CD4-positive, alpha-beta memory T cell (primary cell): ENCODE measurements around the gene NDUFB1. TPM values are rescaled to one million over a fixed set of nuclear protein-coding genes. Genes with fewer than 3 reads are reported as not detected.

Experiments
- CTCF ChIA-PET: fragments of 350-600 bp; sonication (Branson Sonifier 250); formaldehyde crosslinking; loops from one replicate; lab custom pipeline; 2021; ENCODE audit warnings: inconsistent platforms; ENCODE audit not compliant: partially characterized antibody; lab: Charles Lee
- POLR2A ChIA-PET: fragments of 350-600 bp; sonication (Branson Sonifier 250); formaldehyde crosslinking; loops from one replicate; lab custom pipeline; 2021; ENCODE audit not compliant: partially characterized antibody; lab: Charles Lee
- DNase-seq, 5 donors: peaks; one replicate each; pipeline versions ENCODE4 v3.0.0 to v3.0.0-alpha.2; 2020 to 2022; ENCODE audit warnings: mixed read lengths in 1 of 5
- H3K27ac ChIP-seq: one replicate; pipeline ENCODE4 v1.7.0; 2013; ENCODE audit warnings: low read depth, low read length
- H3K27me3 ChIP-seq: 2 replicates; pipeline ENCODE4 v1.7.0; 2013; ENCODE audit warnings: mild to moderate bottlenecking, low read length, moderate library complexity; ENCODE audit not compliant: insufficient read depth
- H3K36me3 ChIP-seq: 2 replicates; pipeline ENCODE4 v1.7.0; 2013; ENCODE audit warnings: mild to moderate bottlenecking, low read length, moderate library complexity; ENCODE audit not compliant: insufficient read depth
- H3K4me1 ChIP-seq: 2 replicates; pipeline ENCODE4 v1.7.0; 2013; ENCODE audit warnings: mild to moderate bottlenecking, low read length, moderate library complexity; ENCODE audit not compliant: insufficient read depth
- H3K4me3 ChIP-seq, 2 donors: one replicate each; pipeline ENCODE4 v1.7.0; 2013; ENCODE audit warnings: low read length in 2 of 2, mild to moderate bottlenecking in 1 of 2
- H3K9me3 ChIP-seq, 2 donors: one replicate each; pipeline ENCODE4 v1.7.0; 2013; ENCODE audit warnings: low read length in 2 of 2, control low read depth in 1 of 2; ENCODE audit not compliant: control insufficient read depth in 1 of 2
- H3K27ac Mint-ChIP-seq, 7 donors: one replicate each; pipeline ENCODE4 v1.8.0; 2020 to 2021; ENCODE audit warnings: mixed read lengths in 7 of 7, mild to moderate bottlenecking in 6 of 7, inconsistent platforms in 3 of 7, moderate library complexity in 3 of 7
- H3K27me3 Mint-ChIP-seq, 2 donors: one replicate each; pipeline ENCODE4 v1.8.0; 2020 to 2021; ENCODE audit warnings: mixed read lengths in 2 of 2
- H3K36me3 Mint-ChIP-seq, 2 donors: one replicate each; pipeline ENCODE4 v1.8.0; 2020 to 2021; ENCODE audit warnings: mixed read lengths in 2 of 2, inconsistent platforms in 1 of 2, mild to moderate bottlenecking in 1 of 2
- H3K4me1 Mint-ChIP-seq, 4 donors: one replicate each; pipeline ENCODE4 v1.8.0; 2020 to 2021; ENCODE audit warnings: mixed read lengths in 4 of 4, mild to moderate bottlenecking in 1 of 4
- H3K4me3 Mint-ChIP-seq, 8 donors: one replicate each; pipeline ENCODE4 v1.8.0; 2020 to 2021; ENCODE audit warnings: mixed read lengths in 8 of 8, mild to moderate bottlenecking in 7 of 8, moderate library complexity in 6 of 8, inconsistent platforms in 3 of 8
- H3K9me3 Mint-ChIP-seq, 8 donors: one replicate each; pipeline ENCODE4 v1.8.0; 2020 to 2021; ENCODE audit warnings: mixed read lengths in 8 of 8, mild to moderate bottlenecking in 5 of 8, inconsistent platforms in 3 of 8, moderate library complexity in 1 of 8
- intact Hi-C: fragments of 100-400 bp; cut with micrococcal nuclease; formaldehyde crosslinking; loops from one replicate; pipeline ENCODE4 v1.15.1; 2023
- polyA plus RNA-seq, 2 donors: library from polyadenylated mRNA; unstranded; fragments of 300-500 nt; fragmentation: Illumina TruSeq; gene quantifications; one replicate each; pipeline ENCODE4 v1.2.3, GENCODE V29; 2021
- total RNA-seq, 2 experiments: library from RNA; stranded (reverse); gene quantifications; one replicate each; pipeline ENCODE4 v1.2.3, GENCODE V29; 2021

The NDUFB1 gene
- total and polyA plus RNA-seq, 4 experiments from 2014 or later: 94.6 to 310 (median 194) TPM

GRCh38 chr14:92144708-92145107, 23.2 kb upstream of the NDUFB1 start:
- intact Hi-C loops: no loop called here
- Mint-ChIP-seq H3K4me1 (peaks cover 12 to 15% (median 14%) of the 10 kb centered on the region in 4 donors), H3K9me3 (no peaks in the 10 kb centered on the region), H3K4me3 (no peak overlapping the region), H3K27ac (peak overlapping the region in 1 of 7 donors; percentile 4), H3K27me3 (no peaks in the 10 kb centered on the region), H3K36me3 (peaks cover 51 to 66% of the 10 kb centered on the region in 2 donors)
- ChIA-PET POLR2A (interaction anchor here (1.1 kb wide), 1 partner anchor 23 kb away, joined by 4 read pairs; the partner anchor contains the start of genes CPSF2 and NDUFB1), CTCF (interaction anchor here (1.8 kb wide), 1 partner anchor 38 kb away, joined by 5 read pairs; the partner anchor contains the start of gene ATXN3)
- H3K9me3 ChIP-seq: no peaks in the 10 kb centered on the region
- no peaks in the 10 kb centered on the region for H3K27me3 ChIP-seq
- no peak overlapping the region for H3K27ac ChIP-seq
- peaks cover 52% of the 10 kb centered on the region for H3K36me3 ChIP-seq
- H3K4me3 ChIP-seq: no peak overlapping the region
- DNase-seq: no peak
- no peaks in the 10 kb centered on the region for H3K4me1 ChIP-seq

- Histone ChIP-seq H3K9me3 (no peaks in the 10 kb centered on the region), H3K4me3 (no peak overlapping the region), H3K27ac (no peak overlapping the region), H3K36me3 (peaks cover 49% of the 10 kb centered on the region), H3K27me3 (no peaks in the 10 kb centered on the region), H3K4me1 (no peaks in the 10 kb centered on the region)
- Mint-ChIP-seq H3K36me3 (peaks cover 46 to 61% of the 10 kb centered on the region in 2 donors), H3K4me3 (no peak overlapping the region), H3K27me3 (no peaks in the 10 kb centered on the region), H3K4me1 (peaks cover 12 to 15% (median 14%) of the 10 kb centered on the region in 4 donors), H3K27ac (peak overlapping the region in 2 of 7 donors; percentile 9 to 55), H3K9me3 (no peaks in the 10 kb centered on the region)
- no peak for DNase-seq
- intact Hi-C loops: no loop called here
- ChIA-PET CTCF (interaction anchor here (1.8 kb wide), 1 partner anchor 37 kb away, joined by 5 read pairs; the partner anchor contains the start of gene ATXN3), POLR2A (no interaction called here)
These were observed 22.5 kb upstream of the NDUFB1 start for GRCh38 chr14:92143962-92144361.

GRCh38 chr14:92143309-92143708, 21.8 kb upstream of the NDUFB1 start:
- POLR2A ChIA-PET: no interaction called here
- peaks cover 12 to 15% (median 13%) of the 10 kb centered on the region in 4 donors for H3K4me1 Mint-ChIP-seq
- H3K4me3 ChIP-seq: no peak overlapping the region
- H3K27me3 ChIP-seq: no peaks in the 10 kb centered on the region
- no peaks in the 10 kb centered on the region for H3K9me3 ChIP-seq
- H3K4me1 ChIP-seq: no peaks in the 10 kb centered on the region
- peaks cover 53% of the 10 kb centered on the region for H3K36me3 ChIP-seq
- H3K9me3 Mint-ChIP-seq: no peaks in the 10 kb centered on the region
- no peak overlapping the region for H3K4me3 Mint-ChIP-seq
- intact Hi-C loops: no loop called here
- H3K27ac Mint-ChIP-seq: no peak overlapping the region
- no peak overlapping the region for H3K27ac ChIP-seq
- no peaks in the 10 kb centered on the region for H3K27me3 Mint-ChIP-seq
- peaks cover 45 to 63% of the 10 kb centered on the region in 2 donors for H3K36me3 Mint-ChIP-seq
- CTCF ChIA-PET: no interaction called here
- DNase-seq: no peak

GRCh38 chr14:92135269-92135668, 13.8 kb upstream of the NDUFB1 start:
- Mint-ChIP-seq H3K36me3 (peaks cover 43 to 60% of the 10 kb centered on the region in 2 donors), H3K9me3 (no peaks in the 10 kb centered on the region), H3K27me3 (no peaks in the 10 kb centered on the region), H3K4me1 (peaks cover under 1 to 2% (median 1%) of the 10 kb centered on the region in 4 donors), H3K27ac (no peak overlapping the region), H3K4me3 (no peak overlapping the region)
- ChIA-PET CTCF (interaction anchor here (0.9 to 3.2 kb wide), 4 partner anchors 13 to 516 kb away, joined by 3 to 21 read pairs (median 6); partner anchors contain the start of genes ATXN3, CPSF2 and NDUFB1), POLR2A (no interaction called here)
- H3K36me3 ChIP-seq: peaks cover 30% of the 10 kb centered on the region
- H3K4me1 ChIP-seq: no peaks in the 10 kb centered on the region
- no peaks in the 10 kb centered on the region for H3K27me3 ChIP-seq
- peak in 2 of 5 donors; percentile 10 to 13 for DNase-seq
- no peak overlapping the region for H3K4me3 ChIP-seq
- no peak overlapping the region for H3K27ac ChIP-seq
- H3K9me3 ChIP-seq: no peaks in the 10 kb centered on the region
- intact Hi-C loops: loop anchor here (10.0 kb wide), 1 partner anchor 550 kb away; no protein-coding TSS in a partner anchor

GRCh38 chr14:92134456-92134855, 12.9 kb upstream of the NDUFB1 start:
- Histone ChIP-seq H3K27me3 (no peaks in the 10 kb centered on the region), H3K9me3 (no peaks in the 10 kb centered on the region), H3K27ac (no peak overlapping the region), H3K36me3 (peaks cover 34% of the 10 kb centered on the region), H3K4me1 (no peaks in the 10 kb centered on the region), H3K4me3 (no peak overlapping the region)
- ChIA-PET CTCF (interaction anchor here (0.6 to 3.2 kb wide), 4 partner anchors 12 to 1436 kb away, joined by 3 to 21 read pairs (median 6); partner anchors contain the start of genes ATXN3, CPSF2 and NDUFB1), POLR2A (no interaction called here)
- H3K27ac Mint-ChIP-seq: peak overlapping the region in 1 of 7 donors; percentile 8
- no peaks in the 10 kb centered on the region for H3K9me3 Mint-ChIP-seq
- no peak overlapping the region for H3K4me3 Mint-ChIP-seq
- peaks cover 43 to 60% of the 10 kb centered on the region in 2 donors for H3K36me3 Mint-ChIP-seq
- no peaks in the 10 kb centered on the region for H3K27me3 Mint-ChIP-seq
- H3K4me1 Mint-ChIP-seq: peaks cover 2 to 6% (median 6%) of the 10 kb centered on the region in 4 donors
- no peak for DNase-seq
- intact Hi-C loops: loop anchor here (10.0 kb wide), 1 partner anchor 550 kb away; no protein-coding TSS in a partner anchor

- peaks cover 10 to 33% of the 10 kb centered on the region in 2 donors for H3K36me3 Mint-ChIP-seq
These were observed 1.3 kb upstream of the NDUFB1 start for GRCh38 chr14:92122761-92123160.

GRCh38 chr14:92122351-92122677, 808 bp upstream of the NDUFB1 start:
- intact Hi-C loops: loop anchor here (5.0 to 10.0 kb wide), 3 partner anchors 482 to 670 kb away; partner anchors contain the start of genes GOLGA5 and PPP4R3A
- CTCF ChIA-PET: interaction anchor here (1.1 to 10.7 kb wide), 4 partner anchors 10 to 82 kb away, joined by 4 to 167 read pairs (median 14); partner anchors contain the start of gene ATXN3
- no peaks in the 10 kb centered on the region for H3K9me3 Mint-ChIP-seq

More at GRCh38 chr14:92122761-92123160, 1.3 kb upstream of the NDUFB1 start:
- Histone ChIP-seq H3K4me3 (peak overlapping the region; percentile 98), H3K9me3 (no peaks in the 10 kb centered on the region), H3K4me1 (peaks cover 75% of the 10 kb centered on the region), H3K27ac (peak overlapping the region; percentile 88), H3K36me3 (no peaks in the 10 kb centered on the region), H3K27me3 (no peaks in the 10 kb centered on the region)
- Mint-ChIP-seq H3K27ac (peak overlapping the region; percentile 98 to 100 (median 99)), H3K4me3 (peak overlapping the region; percentile 96 to 100 (median 99)), H3K9me3 (no peaks in the 10 kb centered on the region), H3K27me3 (peaks cover 0 to 2% of the 10 kb centered on the region in 2 donors), H3K4me1 (peaks cover 35 to 68% (median 45%) of the 10 kb centered on the region in 4 donors)
- DNase-seq: no peak
- CTCF ChIA-PET: interaction anchor here (2.2 to 10.7 kb wide), 3 partner anchors 11 to 82 kb away, joined by 7 to 167 read pairs (median 21); partner anchors contain the start of gene ATXN3
- POLR2A ChIA-PET: interaction anchor here (0.5 to 6.5 kb wide), 8 partner anchors 15 to 992 kb away, joined by 3 to 125 read pairs (median 6); partner anchors contain the start of genes ATXN3, PPP4R3A and TRIP11
- intact Hi-C loops: loop anchor here (5.0 to 10.0 kb wide), 3 partner anchors 482 to 670 kb away; partner anchors contain the start of genes GOLGA5 and PPP4R3A

More at GRCh38 chr14:92122351-92122677, 808 bp upstream of the NDUFB1 start:
- peaks cover 73% of the 10 kb centered on the region for H3K4me1 ChIP-seq
- Mint-ChIP-seq H3K27me3 (peaks cover 0 to 2% of the 10 kb centered on the region in 2 donors), H3K4me1 (peaks cover 30 to 64% (median 41%) of the 10 kb centered on the region in 4 donors), H3K4me3 (peak overlapping the region; percentile 96 to 100 (median 99)), H3K27ac (peak overlapping the region; percentile 98 to 100 (median 99)), H3K36me3 (peaks cover 6 to 29% of the 10 kb centered on the region in 2 donors)
- DNase-seq: no peak
- no peaks in the 10 kb centered on the region for H3K9me3 ChIP-seq
- H3K27ac ChIP-seq: peak overlapping the region; percentile 88
- H3K4me3 ChIP-seq: peak overlapping the region; percentile 98
- POLR2A ChIA-PET: interaction anchor here (0.6 to 6.5 kb wide), 14 partner anchors 9 to 1364 kb away, joined by 3 to 125 read pairs (median 4); partner anchors contain the start of genes ATXN3, GOLGA5, PPP4R3A and TRIP11
- no peaks in the 10 kb centered on the region for H3K36me3 ChIP-seq
- H3K27me3 ChIP-seq: no peaks in the 10 kb centered on the region
